Posterior cingulate gyrus (tissue), 11 donors: ENCODE results near the gene WNK2.

ENCODE experiments used
- DNase-seq, 10 donors: peaks; one replicate each; pipeline versions ENCODE4 v3.0.0 to v3.0.0-alpha.2; 2020 to 2021; ENCODE audit warnings: mixed read lengths in 3 of 10
- intact Hi-C: fragments of 100-400 bp; cut with DNase I; formaldehyde crosslinking; loops from one replicate; pipeline ENCODE4 v1.15.1; 2023

Gene WNK2

GRCh38 chr9:93228453-93228852 lies 44.5 kb downstream of the WNK2 start:
- intact Hi-C loops, result loop anchor here (10.0 kb wide), 1 partner anchor 56 kb away; no protein-coding TSS in a partner anchor
- no peak for DNase-seq

GRCh38 chr9:93229636-93230035 lies 45.7 kb downstream of the WNK2 start:
- DNase-seq, result peak in 2 of 10 donors; percentile 59 to 78
- intact Hi-C loops, result loop anchor here (10.0 kb wide), 1 partner anchor 55 kb away; no protein-coding TSS in a partner anchor

GRCh38 chr9:93230185-93230584 lies 46.2 kb downstream of the WNK2 start:
- peak in 2 of 10 donors; percentile 28 to 48 for DNase-seq
- intact Hi-C loops, result no loop called here

- intact Hi-C loops, result no loop called here
- DNase-seq, result peak in 2 of 10 donors; percentile 52 to 65
Measured at GRCh38 chr9:93230601-93231000, 46.7 kb downstream of the WNK2 start.

GRCh38 chr9:93231121-93231694 lies 47.3 kb downstream of the WNK2 start:
- intact Hi-C loops, result no loop called here
- peak in 4 of 10 donors; percentile 20 to 90 (median 56) for DNase-seq

GRCh38 chr9:93231716-93232115 lies 47.8 kb downstream of the WNK2 start:
- DNase-seq, result peak in 1 of 10 donors; percentile 57
- intact Hi-C loops, result no loop called here

- peak in 2 of 10 donors; percentile 21 to 61 for DNase-seq
- intact Hi-C loops, result no loop called here
Measured at GRCh38 chr9:93232388-93232960, 48.5 kb downstream of the WNK2 start.

GRCh38 chr9:93233033-93233432 lies 49.1 kb downstream of the WNK2 start:
- intact Hi-C loops, result no loop called here
- DNase-seq, result peak in 1 of 10 donors; percentile 2

GRCh38 chr9:93234600-93234999 lies 50.7 kb downstream of the WNK2 start:
- DNase-seq, result peak in 3 of 10 donors; percentile 22 to 82 (median 66)
- intact Hi-C loops, result no loop called here

- DNase-seq, result peak in 5 of 10 donors; percentile 14 to 87 (median 28)
- intact Hi-C loops, result no loop called here
Measured at GRCh38 chr9:93235300-93235960, 51.5 kb downstream of the WNK2 start.

GRCh38 chr9:93236541-93237206 lies 52.7 kb downstream of the WNK2 start:
- intact Hi-C loops, result no loop called here
- peak in 1 of 10 donors; percentile 59 for DNase-seq

- intact Hi-C loops, result no loop called here
- DNase-seq, result no peak
Measured at GRCh38 chr9:93237540-93237939, 53.6 kb downstream of the WNK2 start.

GRCh38 chr9:93238953-93239925 lies 55.3 kb downstream of the WNK2 start:
- intact Hi-C loops, result no loop called here

GRCh38 chr9:93240891-93241334 lies 57.0 kb downstream of the WNK2 start:
- intact Hi-C loops, result no loop called here
- DNase-seq, result no peak

More at GRCh38 chr9:93238953-93239925, 55.3 kb downstream of the WNK2 start:
- DNase-seq, result no peak

- DNase-seq, result no peak
- intact Hi-C loops, result no loop called here
Measured at GRCh38 chr9:93243112-93243511, 59.2 kb downstream of the WNK2 start.

- intact Hi-C loops, result no loop called here
- no peak for DNase-seq
Measured at GRCh38 chr9:93244101-93244500, 60.2 kb downstream of the WNK2 start.

- DNase-seq, result no peak
- intact Hi-C loops, result no loop called here
Measured at GRCh38 chr9:93244510-93245436, 60.8 kb downstream of the WNK2 start.

GRCh38 chr9:93245437-93245970 lies 61.6 kb downstream of the WNK2 start:
- DNase-seq, result no peak
- intact Hi-C loops, result no loop called here

GRCh38 chr9:93246111-93246510 lies 62.2 kb downstream of the WNK2 start:
- intact Hi-C loops, result no loop called here
- DNase-seq, result no peak
